Stimulated activated naive B cell treated with anti-CD40 and anti-IgM and Interleukin-4, amounts not matched to agents 10 μg/mL and 1 μg/mL and 100 μg/mL, for 72 hours (primary cell): ENCODE measurements around the gene SNTB2.
"Not testable (repeated sequence)": the region's sequence is repeated elsewhere in the genome, so short reads cannot be mapped to it uniquely, and the experiment has no call there.

Experiments
- ATAC-seq, 2 donors: fragments of 150-1000 bp; cut with Tn5 transposase; replicated peaks; 2 replicates each; pipeline ENCODE4 v1.10.0; 2021; ENCODE audit warnings: moderate library complexity in 1 of 2
- DNase-seq: peaks from one replicate; pipeline ENCODE4 v3.0.0; 2021
- H3K27ac Mint-ChIP-seq: one replicate; pipeline ENCODE4 v1.8.0; 2022; ENCODE audit warnings: mild to moderate bottlenecking, mixed read lengths
- H3K27me3 Mint-ChIP-seq, 2 donors: one replicate each; pipeline ENCODE4 v1.8.0; 2022; ENCODE audit warnings: mixed read lengths in 2 of 2
- H3K36me3 Mint-ChIP-seq, 2 donors: one replicate each; pipeline ENCODE4 v1.8.0; 2022; ENCODE audit warnings: mixed read lengths in 2 of 2, mild to moderate bottlenecking in 1 of 2
- H3K4me1 Mint-ChIP-seq, 2 donors: one replicate each; pipeline ENCODE4 v1.8.0; 2022; ENCODE audit warnings: mixed read lengths in 2 of 2, mild to moderate bottlenecking in 1 of 2
- H3K4me3 Mint-ChIP-seq, 2 donors: one replicate each; pipeline ENCODE4 v1.8.0; 2022; ENCODE audit warnings: mild to moderate bottlenecking in 2 of 2, mixed read lengths in 2 of 2, moderate library complexity in 1 of 2
- H3K9me3 Mint-ChIP-seq, 2 donors: one replicate each; pipeline ENCODE4 v1.8.0; 2022; ENCODE audit warnings: mixed read lengths in 2 of 2, mild to moderate bottlenecking in 1 of 2

SNTB2 gene

GRCh38 chr16:69186642-69187445, at the start of gene SNTB2:
TSS of gene SNTB2 (plus strand) at chr16:69187164. CDS start at chr16:69187167, 3 bp downstream.
- Mint-ChIP-seq H3K4me3 (peak within 1 kb of the TSS; percentile 96 to 97), H3K4me1 (peaks cover 23 to 41% of the 10 kb centered on the region in 2 donors)
- peak; percentile 95 for ATAC-seq

GRCh38 chr16:69138608-69139007, 48.4 kb upstream of the SNTB2 start:
- DNase-seq, result no peak
- ATAC-seq, result no peak
- Mint-ChIP-seq H3K9me3 (no peaks in the 10 kb centered on the region), H3K27ac (no peak overlapping the region), H3K36me3 (peaks cover 51 to 74% of the 10 kb centered on the region in 2 donors), H3K4me1 (peaks cover 13 to 17% of the 10 kb centered on the region in 2 donors), H3K27me3 (no peaks in the 10 kb centered on the region), H3K4me3 (no peak overlapping the region)

More at GRCh38 chr16:69186642-69187445, at the start of gene SNTB2:
- Mint-ChIP-seq H3K36me3 (peaks cover 13 to 25% of the 10 kb centered on the region in 2 donors), H3K27ac (peak within 1 kb of the TSS; percentile 98), H3K9me3 (no peaks in the 10 kb centered on the region), H3K27me3 (peaks cover 0 to 5% of the 10 kb centered on the region in 2 donors)
- peak; percentile 78 for DNase-seq

- not testable (repeated sequence) for H3K27me3 Mint-ChIP-seq, ATAC-seq, H3K9me3 Mint-ChIP-seq, H3K4me3 Mint-ChIP-seq, H3K27ac Mint-ChIP-seq, DNase-seq, H3K4me1 Mint-ChIP-seq
- H3K36me3 Mint-ChIP-seq, result peaks cover 55 to 71% of the 10 kb centered on the region in 2 donors
Observed at GRCh38 chr16:69139464-69139863, 47.5 kb upstream of the SNTB2 start.

- H3K27me3 Mint-ChIP-seq, result no peaks in the 10 kb centered on the region
- peaks cover 50 to 70% of the 10 kb centered on the region in 2 donors for H3K36me3 Mint-ChIP-seq
- no peak for DNase-seq
Observed at GRCh38 chr16:69141014-69141413, 46.0 kb upstream of the SNTB2 start.

GRCh38 chr16:69141936-69142335, 45.0 kb upstream of the SNTB2 start:
- Mint-ChIP-seq H3K9me3 (no peaks in the 10 kb centered on the region), H3K27me3 (no peaks in the 10 kb centered on the region), H3K27ac (no peak overlapping the region), H3K4me1 (peaks cover 0 to 3% of the 10 kb centered on the region in 2 donors), H3K36me3 (peaks cover 49 to 66% of the 10 kb centered on the region in 2 donors), H3K4me3 (no peak overlapping the region)
- ATAC-seq, result no peak
- no peak for DNase-seq

More at GRCh38 chr16:69141014-69141413, 46.0 kb upstream of the SNTB2 start:
- Mint-ChIP-seq H3K9me3 (no peaks in the 10 kb centered on the region), H3K4me3 (no peak overlapping the region), H3K27ac (no peak overlapping the region), H3K4me1 (peaks cover 0 to 5% of the 10 kb centered on the region in 2 donors)
- ATAC-seq, result no peak

GRCh38 chr16:69143116-69143515, 43.8 kb upstream of the SNTB2 start:
- DNase-seq (no peak), ATAC-seq (peak in 1 of 2 donors; percentile 41)
- Mint-ChIP-seq H3K4me1 (peaks cover 0 to 3% of the 10 kb centered on the region in 2 donors), H3K27ac (no peak overlapping the region), H3K27me3 (no peaks in the 10 kb centered on the region), H3K4me3 (no peak overlapping the region), H3K9me3 (no peaks in the 10 kb centered on the region), H3K36me3 (peaks cover 45 to 57% of the 10 kb centered on the region in 2 donors)

GRCh38 chr16:69145658-69146057, 41.3 kb upstream of the SNTB2 start:
- no peaks in the 10 kb centered on the region for H3K27me3 Mint-ChIP-seq
- no peak overlapping the region for H3K4me3 Mint-ChIP-seq
- DNase-seq, result no peak
- peaks cover 44 to 49% of the 10 kb centered on the region in 2 donors for H3K36me3 Mint-ChIP-seq
- no peak overlapping the region for H3K27ac Mint-ChIP-seq
- no peaks in the 10 kb centered on the region for H3K9me3 Mint-ChIP-seq
- H3K4me1 Mint-ChIP-seq, result peaks cover 0 to 5% of the 10 kb centered on the region in 2 donors
- no peak for ATAC-seq

GRCh38 chr16:69149621-69150020, 37.3 kb upstream of the SNTB2 start:
- H3K27ac Mint-ChIP-seq, DNase-seq, ATAC-seq, H3K4me1 Mint-ChIP-seq, H3K9me3 Mint-ChIP-seq, H3K4me3 Mint-ChIP-seq, H3K27me3 Mint-ChIP-seq: not testable (repeated sequence)
- peaks cover 31 to 39% of the 10 kb centered on the region in 2 donors for H3K36me3 Mint-ChIP-seq

GRCh38 chr16:69150146-69150865, 36.7 kb upstream of the SNTB2 start:
- DNase-seq, result no peak
- Mint-ChIP-seq H3K36me3 (peaks cover 34 to 43% of the 10 kb centered on the region in 2 donors), H3K9me3 (no peaks in the 10 kb centered on the region), H3K4me3 (no peak overlapping the region), H3K27ac (no peak overlapping the region), H3K27me3 (no peaks in the 10 kb centered on the region), H3K4me1 (peaks cover 0 to 2% of the 10 kb centered on the region in 2 donors)
- peak; percentile 78 to 82 for ATAC-seq

- Mint-ChIP-seq H3K4me3 (no peak overlapping the region), H3K4me1 (peaks cover 0 to 2% of the 10 kb centered on the region in 2 donors)
- no peak for DNase-seq
Observed at GRCh38 chr16:69157196-69157595, 29.8 kb upstream of the SNTB2 start.

GRCh38 chr16:69160192-69160591, 26.8 kb upstream of the SNTB2 start:
- no peak for ATAC-seq
- H3K4me1 Mint-ChIP-seq, result peaks cover 0 to 2% of the 10 kb centered on the region in 2 donors
- H3K4me3 Mint-ChIP-seq, result no peak overlapping the region
- H3K36me3 Mint-ChIP-seq, result peaks cover 54 to 68% of the 10 kb centered on the region in 2 donors
- no peak overlapping the region for H3K27ac Mint-ChIP-seq
- DNase-seq, result no peak
- H3K9me3 Mint-ChIP-seq, result no peaks in the 10 kb centered on the region
- no peaks in the 10 kb centered on the region for H3K27me3 Mint-ChIP-seq

More at GRCh38 chr16:69157196-69157595, 29.8 kb upstream of the SNTB2 start:
- Mint-ChIP-seq H3K27me3 (no peaks in the 10 kb centered on the region), H3K36me3 (peaks cover 49 to 66% of the 10 kb centered on the region in 2 donors), H3K9me3 (no peaks in the 10 kb centered on the region), H3K27ac (no peak overlapping the region)
- ATAC-seq, result no peak

- H3K36me3 Mint-ChIP-seq, result peaks cover 52 to 77% of the 10 kb centered on the region in 2 donors
- no peak for ATAC-seq
- no peak overlapping the region for H3K27ac Mint-ChIP-seq
- DNase-seq, result no peak
- H3K4me1 Mint-ChIP-seq, result peaks cover 6 to 19% of the 10 kb centered on the region in 2 donors
- H3K27me3 Mint-ChIP-seq, result no peaks in the 10 kb centered on the region
- H3K9me3 Mint-ChIP-seq, result no peaks in the 10 kb centered on the region
- no peak overlapping the region for H3K4me3 Mint-ChIP-seq
Observed at GRCh38 chr16:69165584-69165983, 21.4 kb upstream of the SNTB2 start.

GRCh38 chr16:69166221-69166833, 20.6 kb upstream of the SNTB2 start:
- H3K9me3 Mint-ChIP-seq, result no peaks in the 10 kb centered on the region
- DNase-seq (no peak), ATAC-seq (peak; percentile 53 to 69)
- no peak overlapping the region for H3K27ac Mint-ChIP-seq
- no peak overlapping the region for H3K4me3 Mint-ChIP-seq
- H3K36me3 Mint-ChIP-seq, result peaks cover 56 to 77% of the 10 kb centered on the region in 2 donors
- H3K4me1 Mint-ChIP-seq, result peaks cover 11 to 26% of the 10 kb centered on the region in 2 donors
- no peaks in the 10 kb centered on the region for H3K27me3 Mint-ChIP-seq
